HG02678 (cell line): ENCODE results near the gene BMP2K.
"Not testable (repeated sequence)": the region's sequence is repeated elsewhere in the genome, so short reads cannot be mapped to it uniquely, and the experiment has no call there.

Experiments
- ATAC-seq: cut with Tn5 transposase; IDR thresholded peaks from one replicate; pipeline ENCODE4 v1.9.1; 2021; ENCODE audit warnings: mild to moderate bottlenecking, moderate library complexity; ENCODE audit not compliant: unreplicated experiment

The BMP2K gene

GRCh38 chr4:78787392-78788006 lies 11.3 kb downstream of the BMP2K start:
- no peak for ATAC-seq

DNA sequence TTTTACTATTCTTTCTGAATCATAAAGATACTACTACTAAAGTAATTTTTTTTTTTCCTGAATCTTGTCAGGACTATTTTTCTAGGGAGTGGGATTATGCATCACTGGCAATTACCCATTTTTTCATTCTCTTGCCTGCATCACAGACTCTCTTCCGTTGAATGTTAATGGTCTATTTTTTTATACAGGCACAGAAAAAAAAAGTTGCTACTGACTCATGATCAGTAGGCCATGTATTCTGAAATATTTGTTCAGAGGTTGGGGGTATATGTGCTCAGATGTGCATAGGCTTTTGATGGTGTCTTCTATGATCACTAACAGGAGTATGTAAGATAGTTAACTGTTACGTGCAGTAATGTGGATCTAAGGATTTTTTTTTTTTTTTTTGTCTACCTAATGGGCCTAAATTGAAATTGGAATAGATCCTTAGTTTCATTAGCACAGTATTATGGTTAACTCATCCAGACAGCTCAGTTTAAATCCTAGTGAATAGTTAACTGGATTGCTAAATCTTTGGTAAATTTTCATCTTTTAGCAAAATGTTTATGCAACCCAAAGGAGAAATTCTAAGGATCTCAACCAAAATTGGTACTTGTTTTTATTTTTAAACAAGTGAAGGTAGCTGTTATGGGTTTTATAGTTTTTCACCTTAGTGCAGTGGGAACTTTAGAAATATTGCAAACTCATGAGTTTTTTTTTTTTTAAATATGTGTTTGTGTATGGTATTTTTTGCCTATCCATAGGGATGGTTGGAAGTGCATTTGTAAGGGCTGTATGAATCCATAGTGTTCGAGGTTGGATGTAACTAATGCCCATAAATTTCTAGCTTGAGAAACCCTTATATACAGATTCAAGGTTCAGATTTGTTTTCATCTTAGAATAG lies 12.1 kb downstream of the BMP2K start:
- no peak for ATAC-seq

DNA sequence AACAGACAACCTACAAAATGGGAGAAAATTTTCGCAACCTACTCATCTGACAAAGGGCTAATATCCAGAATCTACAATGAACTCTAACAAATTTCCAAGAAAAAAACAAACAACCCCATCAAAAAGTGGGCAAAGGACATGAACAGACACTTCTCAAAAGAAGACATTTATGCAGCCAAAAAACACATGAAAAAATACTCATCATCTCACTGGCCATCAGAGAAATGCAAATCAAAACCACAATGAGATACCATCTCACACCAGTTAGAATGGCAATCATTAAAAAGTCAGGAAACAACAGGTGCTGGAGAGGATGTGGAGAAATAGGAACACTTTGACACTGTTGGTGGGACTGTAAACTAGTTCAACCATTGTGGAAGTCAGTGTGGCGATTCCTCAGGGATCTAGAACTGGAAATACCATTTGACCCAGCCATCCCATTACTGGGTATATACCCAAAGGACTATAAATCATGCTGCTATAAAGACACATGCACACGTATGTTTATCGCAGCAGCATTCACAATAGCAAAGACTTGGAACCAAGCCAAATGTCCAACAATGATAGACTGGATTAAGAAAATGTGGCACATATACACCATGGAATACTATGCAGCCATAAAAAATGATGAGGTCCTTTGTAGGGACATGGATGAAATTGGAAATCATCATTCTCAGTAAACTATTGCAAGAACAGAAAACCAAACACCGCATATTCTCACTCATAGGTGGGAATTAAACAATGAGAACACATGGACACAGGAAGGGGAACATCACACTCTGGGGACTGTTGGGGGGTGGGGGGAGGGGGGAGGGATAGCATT lies 19.7 kb downstream of the BMP2K start:
- ATAC-seq, result not testable (repeated sequence)

GRCh38 chr4:78796526-78796925 lies 20.4 kb downstream of the BMP2K start:
- ATAC-seq, result no peak

GRCh38 chr4:78797777-78798284 lies 21.7 kb downstream of the BMP2K start:
- no peak for ATAC-seq

DNA sequence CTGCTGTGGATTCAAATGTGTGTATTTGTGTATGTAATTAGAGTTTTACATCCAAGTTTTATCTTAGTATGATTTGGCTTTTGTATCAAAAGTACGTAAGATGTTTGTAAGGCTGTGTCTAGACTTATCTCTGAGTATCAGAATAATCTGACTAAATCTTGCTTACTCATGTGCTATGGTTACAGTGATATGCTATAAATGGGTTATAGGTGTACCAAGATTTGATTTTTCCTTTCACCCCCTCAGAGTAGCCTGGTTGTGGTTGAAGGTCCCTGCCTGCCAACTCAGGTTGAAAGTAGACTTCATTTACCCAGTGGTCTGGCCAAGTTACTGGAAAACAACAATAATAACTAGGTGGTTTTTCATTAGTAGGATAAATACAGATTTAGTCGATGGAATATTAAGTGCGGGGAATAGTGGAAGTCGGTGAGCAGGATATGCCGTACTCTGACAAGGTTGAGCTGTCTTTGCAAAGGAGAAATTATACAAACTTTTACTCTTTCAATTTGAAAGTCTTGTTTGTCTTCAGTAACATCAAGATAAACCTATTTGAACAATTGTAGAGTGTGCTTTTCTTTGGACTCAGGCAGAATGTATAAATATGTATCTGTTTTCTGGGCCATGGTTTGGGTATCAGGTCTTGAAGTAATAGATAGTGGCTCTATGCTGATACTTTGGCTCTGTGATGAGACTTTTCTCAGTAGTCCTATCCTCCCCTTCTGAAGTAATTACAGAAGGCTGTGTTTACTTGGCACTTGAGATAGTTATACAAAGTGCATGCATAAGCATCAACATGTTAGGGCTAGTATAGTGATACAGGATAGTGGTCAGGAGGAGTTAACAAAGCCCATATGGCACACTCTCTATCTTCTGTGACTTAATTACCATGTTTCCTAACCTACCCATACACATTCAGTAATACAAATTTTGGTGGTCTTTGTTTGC lies 23.7 kb downstream of the BMP2K start:
- ATAC-seq, result peak; percentile 46

- ATAC-seq, result no peak
Measured at GRCh38 chr4:78800965-78801364, 24.8 kb downstream of the BMP2K start.

DNA sequence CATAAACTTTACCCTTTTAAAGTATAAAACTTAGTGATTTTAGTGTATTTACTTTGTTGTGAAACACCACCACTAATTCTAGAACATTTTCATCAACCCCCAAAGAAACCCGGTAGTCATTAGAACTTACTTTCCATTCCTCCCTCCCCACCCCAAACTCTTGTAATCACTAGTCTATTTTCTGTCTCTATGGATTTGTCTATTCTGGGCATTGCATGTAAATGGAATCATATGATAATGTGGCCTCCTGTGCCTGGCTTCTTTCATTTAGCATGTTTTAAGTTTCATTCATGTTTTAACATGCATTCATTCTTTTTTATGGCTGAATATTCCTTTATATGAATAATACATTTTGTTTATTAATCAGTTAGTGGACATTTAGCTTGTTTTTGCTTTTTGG lies 27.8 kb downstream of the BMP2K start:
- ATAC-seq, result no peak

- no peak for ATAC-seq
Measured at GRCh38 chr4:78806943-78807460, 30.9 kb downstream of the BMP2K start.

DNA sequence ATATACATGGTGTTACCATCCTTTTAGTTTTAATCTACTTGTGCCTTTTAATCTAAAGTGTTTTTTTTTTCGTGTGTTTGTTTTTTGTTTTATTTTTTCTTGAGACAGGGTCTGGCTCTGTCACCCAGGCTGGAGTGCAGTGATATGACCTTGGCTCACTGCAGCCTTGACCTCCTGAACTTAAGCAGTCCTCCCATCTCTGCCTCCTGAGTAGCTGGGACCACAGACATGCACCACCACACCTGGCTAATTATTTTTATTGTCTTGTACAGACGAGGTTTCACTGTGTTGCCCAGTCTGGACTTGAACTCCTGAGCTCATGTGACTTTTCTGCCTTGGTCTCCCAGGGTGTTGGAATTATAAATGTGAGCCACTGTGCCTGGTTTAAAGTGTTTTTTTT lies 33.1 kb downstream of the BMP2K start:
- ATAC-seq, result no peak

- ATAC-seq, result peak; percentile 49
Measured at GRCh38 chr4:78809928-78810835, 34.0 kb downstream of the BMP2K start.

GRCh38 chr4:78811034-78811433 lies 34.9 kb downstream of the BMP2K start:
- ATAC-seq, result no peak

- ATAC-seq, result no peak
Measured at GRCh38 chr4:78818530-78819079, 42.5 kb downstream of the BMP2K start.

- ATAC-seq, result no peak
Measured at GRCh38 chr4:78824001-78824400, 47.9 kb downstream of the BMP2K start.

- no peak for ATAC-seq
Measured at GRCh38 chr4:78827191-78827590, 51.0 kb downstream of the BMP2K start.

- no peak for ATAC-seq
Measured at GRCh38 chr4:78829296-78829695, 53.1 kb downstream of the BMP2K start.

DNA sequence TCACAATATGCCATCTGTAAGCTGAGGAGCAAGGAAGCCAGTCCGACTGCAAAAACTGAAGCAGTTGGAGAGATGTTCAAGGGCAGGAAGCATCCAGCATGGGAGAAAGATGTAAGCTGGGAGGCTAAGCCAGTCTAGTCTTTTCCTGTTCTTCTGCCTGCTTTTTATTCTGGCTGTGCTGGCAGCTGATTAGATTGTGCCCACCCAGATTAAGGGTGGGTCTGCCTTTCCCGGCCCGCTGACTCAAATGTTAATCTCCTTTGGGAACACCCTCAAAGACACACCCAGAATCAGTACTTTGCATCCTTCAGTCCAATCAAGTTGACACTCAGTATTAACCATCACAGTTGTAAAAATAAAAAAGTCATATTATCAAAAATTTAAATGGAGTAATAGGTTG lies 63.5 kb downstream of the BMP2K start:
- ATAC-seq, result not testable (repeated sequence)

GRCh38 chr4:78840286-78840685 lies 64.1 kb downstream of the BMP2K start:
- ATAC-seq, result not testable (repeated sequence)

DNA sequence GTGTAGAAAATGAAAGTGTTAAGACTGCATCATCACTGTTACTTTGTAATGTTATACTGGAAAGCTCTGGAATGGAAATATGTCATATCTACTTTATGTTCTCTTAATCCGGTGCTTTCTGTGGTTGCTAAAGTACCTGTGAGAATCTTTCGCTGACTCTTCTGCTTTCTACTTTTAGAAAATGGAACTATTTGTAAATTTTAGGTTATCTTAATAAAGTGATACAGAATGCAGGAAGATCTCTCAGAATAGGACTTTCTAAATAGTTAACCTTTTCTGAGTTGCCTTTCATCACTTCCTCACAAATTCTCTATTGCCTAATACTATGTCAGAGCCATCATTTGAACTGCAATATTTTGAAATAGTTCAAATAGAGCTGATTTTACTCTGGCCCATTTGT lies 69.3 kb downstream of the BMP2K start:
- ATAC-seq, result peak; percentile 63
